Osteocyte (in vitro differentiated cells): ENCODE measurements around the gene PLXNA4. TPM values are rescaled to one million over a fixed set of nuclear protein-coding genes. Genes with fewer than 3 reads are reported as not detected.

Source experiments
- DNase-seq: peaks from one replicate; pipeline ENCODE4 v3.0.0; 2021; ENCODE audit warnings: mixed read lengths; ENCODE audit not compliant: unreplicated experiment; ENCODE audit errors: extremely low spot score
- H3K27ac Mint-ChIP-seq: one replicate; pipeline ENCODE4 v1.8.0; 2021; ENCODE audit warnings: mild to moderate bottlenecking, mixed read lengths; ENCODE audit not compliant: unreplicated experiment
- H3K27me3 Mint-ChIP-seq: one replicate; pipeline ENCODE4 v1.8.0; 2021; ENCODE audit warnings: mixed read lengths; ENCODE audit not compliant: unreplicated experiment
- H3K36me3 Mint-ChIP-seq: one replicate; pipeline ENCODE4 v1.8.0; 2021; ENCODE audit warnings: mixed read lengths; ENCODE audit not compliant: unreplicated experiment
- H3K4me1 Mint-ChIP-seq: one replicate; pipeline ENCODE4 v1.8.0; 2021; ENCODE audit warnings: mixed read lengths; ENCODE audit not compliant: unreplicated experiment
- H3K4me3 Mint-ChIP-seq: one replicate; pipeline ENCODE4 v1.8.0; 2021; ENCODE audit warnings: mild to moderate bottlenecking, moderate library complexity, mixed read lengths; ENCODE audit not compliant: unreplicated experiment
- H3K9me3 Mint-ChIP-seq: one replicate; pipeline ENCODE4 v1.8.0; 2021; ENCODE audit warnings: mixed read lengths; ENCODE audit not compliant: unreplicated experiment
- CTCF ChIP-seq: fragments of 200-600 bp; sonication (generic); IDR thresholded peaks from 2 replicates; pipeline ENCODE4 v1.5.0; 2021; ENCODE audit warnings: antibody characterized with exemption, mild to moderate bottlenecking, moderate library complexity
- total RNA-seq: library from RNA; stranded (reverse); gene quantifications from 2 replicates; pipeline ENCODE4 v1.2.1, GENCODE V29; 2021

The PLXNA4 gene
- total RNA-seq, 1 donor from 2014 or later, result 59.0 TPM

GRCh38 chr7:132577206-132578049 lies 1.2 kb upstream of the PLXNA4 start:
- Mint-ChIP-seq H3K36me3 (peaks cover 9% of the 10 kb centered on the region), H3K27me3 (peaks cover 14% of the 10 kb centered on the region), H3K4me3 (peak overlapping the region; percentile 72), H3K9me3 (no peaks in the 10 kb centered on the region), H3K4me1 (peaks cover 37% of the 10 kb centered on the region), H3K27ac (no peak overlapping the region)
- TF ChIP-seq CTCF, result peak; percentile 55
- peak; percentile 92 for DNase-seq

- Mint-ChIP-seq H3K4me3 (peak overlapping the region; percentile 90), H3K27me3 (peaks cover 13% of the 10 kb centered on the region), H3K36me3 (peaks cover 12% of the 10 kb centered on the region), H3K9me3 (no peaks in the 10 kb centered on the region), H3K27ac (no peak overlapping the region), H3K4me1 (peaks cover 40% of the 10 kb centered on the region)
- DNase-seq, result no peak
- no peak for TF ChIP-seq CTCF
Observed at GRCh38 chr7:132576721-132577085, 433 bp upstream of the PLXNA4 start.

GRCh38 chr7:132575419-132575981 lies 770 bp downstream of the PLXNA4 start:
- no peaks in the 10 kb centered on the region for H3K9me3 Mint-ChIP-seq
- peaks cover 16% of the 10 kb centered on the region for H3K27me3 Mint-ChIP-seq
- DNase-seq, result no peak
- H3K27ac Mint-ChIP-seq, result no peak overlapping the region
- peaks cover 20% of the 10 kb centered on the region for H3K36me3 Mint-ChIP-seq
- peak overlapping the region; percentile 90 for H3K4me3 Mint-ChIP-seq
- peak; percentile 58 for TF ChIP-seq CTCF
- peaks cover 38% of the 10 kb centered on the region for H3K4me1 Mint-ChIP-seq

- Mint-ChIP-seq H3K36me3 (peaks cover 28% of the 10 kb centered on the region), H3K4me1 (peaks cover 36% of the 10 kb centered on the region), H3K4me3 (peak overlapping the region; percentile 90), H3K9me3 (no peaks in the 10 kb centered on the region), H3K27me3 (peaks cover 16% of the 10 kb centered on the region), H3K27ac (no peak overlapping the region)
- DNase-seq, result no peak
- no peak for TF ChIP-seq CTCF
Observed at GRCh38 chr7:132574223-132574622, 2.0 kb downstream of the PLXNA4 start.

GRCh38 chr7:132573251-132573955 lies 2.9 kb downstream of the PLXNA4 start:
- Mint-ChIP-seq H3K27me3 (peaks cover 14% of the 10 kb centered on the region), H3K27ac (no peak overlapping the region), H3K36me3 (peaks cover 28% of the 10 kb centered on the region), H3K4me1 (peaks cover 36% of the 10 kb centered on the region), H3K9me3 (no peaks in the 10 kb centered on the region), H3K4me3 (peak overlapping the region; percentile 61)
- no peak for TF ChIP-seq CTCF
- no peak for DNase-seq
